HG03196 (cell line): ENCODE results near the gene RBM17.
"Not testable (repeated sequence)": the region's sequence is repeated elsewhere in the genome, so short reads cannot be mapped to it uniquely, and the experiment has no call there.

Experiments used
- ATAC-seq: cut with Tn5 transposase; IDR thresholded peaks from one replicate; pipeline ENCODE4 v1.9.1; 2021; ENCODE audit not compliant: unreplicated experiment

The RBM17 gene

DNA sequence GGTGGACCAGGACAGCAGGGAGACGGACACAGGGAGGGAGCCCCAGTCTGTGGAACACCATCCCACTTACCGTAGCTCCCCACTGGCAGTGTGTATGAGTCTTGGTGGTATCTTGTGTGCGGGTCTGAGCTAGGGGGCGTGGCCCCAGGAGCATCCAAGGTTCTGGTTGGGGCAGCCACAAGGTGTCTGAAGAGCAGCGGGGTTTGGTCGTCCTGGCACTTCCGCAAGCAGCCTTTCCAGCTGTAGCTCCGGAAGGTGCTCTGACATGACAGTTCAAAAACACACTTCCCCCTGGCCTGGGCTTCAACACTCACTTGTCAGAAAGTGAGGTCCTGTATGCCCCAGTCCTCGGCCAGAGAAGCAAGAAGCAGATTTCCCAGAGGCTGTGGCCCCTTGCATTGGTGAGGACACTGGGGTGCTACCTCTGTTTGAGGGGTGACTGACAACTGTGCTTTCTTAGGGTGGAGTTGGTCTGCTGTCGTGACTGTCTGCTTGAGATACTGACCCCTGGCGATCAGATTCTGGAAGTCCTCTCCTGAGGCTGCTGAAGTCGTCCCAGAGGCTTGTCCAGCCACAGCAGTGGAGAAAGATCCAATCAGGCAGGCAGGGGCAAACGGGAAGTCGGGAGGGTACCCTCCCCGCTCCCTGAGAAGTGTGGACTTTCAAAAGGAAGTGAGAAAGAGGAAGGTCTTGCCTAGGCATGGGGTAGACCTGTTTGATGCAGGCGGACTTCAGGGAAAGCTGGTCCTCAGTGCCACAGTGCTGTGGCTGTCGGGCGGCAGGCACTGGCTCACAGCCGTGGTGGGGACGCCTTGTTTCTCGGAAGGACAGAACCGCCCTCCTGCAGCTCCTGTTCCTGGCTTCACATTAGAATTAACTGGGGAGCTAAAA, 62.5 kb downstream of the RBM17 start:
- ATAC-seq: peak; percentile 68

DNA sequence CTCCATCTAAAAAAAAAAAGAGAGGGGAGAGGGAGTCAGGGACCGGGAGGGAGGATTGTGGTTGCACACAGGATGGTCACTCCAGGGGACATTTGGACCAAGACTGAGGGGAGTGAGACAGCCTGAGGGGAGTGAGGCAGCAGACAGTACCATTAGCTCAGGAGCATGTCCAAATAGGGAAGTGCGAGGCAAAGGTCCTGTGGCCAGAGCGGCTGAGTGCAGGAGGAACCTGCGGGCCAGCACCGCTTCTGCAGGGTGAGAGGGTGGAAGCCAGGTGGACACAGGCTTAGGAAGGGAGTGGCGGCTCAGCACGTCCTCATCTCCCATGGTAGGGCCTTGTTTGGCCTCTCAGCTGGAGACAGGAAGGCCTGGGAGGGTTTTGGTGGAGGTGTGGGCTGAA, 65.0 kb downstream of the RBM17 start:
- no peak for ATAC-seq

DNA sequence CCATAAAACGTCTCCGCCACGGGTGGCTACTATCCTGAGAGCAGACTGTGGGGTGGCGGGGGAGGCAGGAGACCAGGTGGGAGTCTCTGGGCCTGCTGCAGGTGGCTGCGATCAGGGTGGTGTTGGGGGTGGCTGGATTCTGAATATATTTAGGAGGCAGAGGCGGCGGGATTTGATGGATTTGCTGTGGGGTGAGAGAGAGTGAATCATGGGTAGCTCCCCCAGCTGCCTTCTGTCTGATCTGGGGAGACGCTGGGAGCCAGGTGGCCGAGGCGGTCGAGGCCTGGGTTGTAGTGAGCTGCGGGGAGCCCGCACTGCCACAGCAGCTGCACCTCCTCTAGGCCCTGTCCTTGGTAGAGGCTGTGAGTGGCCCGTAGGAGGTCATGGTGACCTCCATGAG, 65.7 kb downstream of the RBM17 start:
- no peak for ATAC-seq

DNA sequence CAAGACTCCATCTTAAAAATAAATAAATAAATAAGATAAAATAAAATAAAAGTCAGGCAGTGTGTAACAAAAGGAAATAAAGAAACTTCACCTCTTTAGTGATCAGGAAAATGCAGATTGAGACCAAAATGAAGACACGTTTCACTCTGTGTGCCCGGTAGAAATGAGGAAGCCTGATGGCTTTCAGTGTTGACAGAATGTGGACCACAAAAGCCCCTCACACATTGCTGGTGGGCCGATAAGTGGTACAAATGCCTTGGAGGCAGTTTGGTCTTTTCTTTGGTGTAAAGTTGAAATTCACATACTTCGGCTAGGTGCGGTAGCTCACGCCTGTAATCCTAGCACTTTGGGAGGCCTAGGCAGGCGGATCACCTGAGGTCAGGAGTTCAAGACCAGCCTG, 69.4 kb downstream of the RBM17 start:
- ATAC-seq: no peak

DNA sequence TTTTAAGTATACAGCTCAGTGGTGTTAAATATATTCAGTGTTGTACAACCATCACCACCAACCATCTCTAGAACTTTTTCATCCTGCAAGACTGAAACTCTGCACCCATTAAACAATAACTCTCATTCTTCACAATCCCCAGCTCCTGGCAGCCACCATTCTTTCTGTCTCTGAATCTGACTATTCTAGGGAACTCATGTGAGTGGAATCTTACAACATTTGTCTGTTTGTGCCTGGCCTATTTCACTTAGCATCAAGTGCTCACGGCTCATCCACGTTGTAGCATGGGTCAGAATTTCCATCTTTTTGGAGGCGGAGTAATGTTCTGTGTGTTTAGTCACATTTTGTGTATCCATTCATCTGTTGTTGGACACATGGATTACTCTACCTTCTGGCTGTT, 73.1 kb downstream of the RBM17 start:
- no peak for ATAC-seq

DNA sequence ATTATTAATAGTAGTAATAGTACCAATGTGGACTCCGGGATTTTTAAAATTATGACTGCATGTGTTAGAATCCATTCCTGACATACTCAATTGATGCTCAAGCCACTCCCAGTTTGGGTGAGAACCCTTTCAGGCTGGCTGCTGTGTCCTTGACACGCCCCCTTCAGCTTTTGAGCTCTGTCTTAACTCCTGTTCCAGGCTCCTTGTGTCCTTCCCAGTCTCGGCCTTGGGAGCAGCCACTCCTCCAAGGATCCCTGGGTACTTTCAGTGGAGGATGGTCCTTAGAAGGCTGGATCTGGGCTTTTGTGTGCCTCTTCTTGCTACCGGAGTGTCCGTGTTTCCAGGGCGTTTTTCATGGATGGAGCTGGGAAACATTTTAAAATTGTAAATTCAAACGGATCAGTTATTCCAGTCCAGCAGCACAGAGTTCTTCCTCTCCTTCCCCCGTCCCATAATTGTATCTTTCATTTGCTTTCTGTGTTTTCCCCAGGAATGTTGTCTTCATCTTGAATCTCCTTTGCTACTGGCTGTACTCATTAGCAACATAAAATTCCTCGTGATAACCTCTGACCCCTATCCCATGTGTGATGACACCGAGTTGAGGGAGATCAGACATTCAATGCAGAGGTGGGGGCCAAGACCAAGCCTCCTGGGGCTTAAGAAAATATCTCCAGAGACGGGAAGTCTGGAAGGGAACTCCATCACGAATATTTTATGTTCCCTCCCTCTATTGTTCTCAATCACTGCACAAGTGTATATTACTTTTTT, 73.9 kb downstream of the RBM17 start:
- no peak for ATAC-seq

DNA sequence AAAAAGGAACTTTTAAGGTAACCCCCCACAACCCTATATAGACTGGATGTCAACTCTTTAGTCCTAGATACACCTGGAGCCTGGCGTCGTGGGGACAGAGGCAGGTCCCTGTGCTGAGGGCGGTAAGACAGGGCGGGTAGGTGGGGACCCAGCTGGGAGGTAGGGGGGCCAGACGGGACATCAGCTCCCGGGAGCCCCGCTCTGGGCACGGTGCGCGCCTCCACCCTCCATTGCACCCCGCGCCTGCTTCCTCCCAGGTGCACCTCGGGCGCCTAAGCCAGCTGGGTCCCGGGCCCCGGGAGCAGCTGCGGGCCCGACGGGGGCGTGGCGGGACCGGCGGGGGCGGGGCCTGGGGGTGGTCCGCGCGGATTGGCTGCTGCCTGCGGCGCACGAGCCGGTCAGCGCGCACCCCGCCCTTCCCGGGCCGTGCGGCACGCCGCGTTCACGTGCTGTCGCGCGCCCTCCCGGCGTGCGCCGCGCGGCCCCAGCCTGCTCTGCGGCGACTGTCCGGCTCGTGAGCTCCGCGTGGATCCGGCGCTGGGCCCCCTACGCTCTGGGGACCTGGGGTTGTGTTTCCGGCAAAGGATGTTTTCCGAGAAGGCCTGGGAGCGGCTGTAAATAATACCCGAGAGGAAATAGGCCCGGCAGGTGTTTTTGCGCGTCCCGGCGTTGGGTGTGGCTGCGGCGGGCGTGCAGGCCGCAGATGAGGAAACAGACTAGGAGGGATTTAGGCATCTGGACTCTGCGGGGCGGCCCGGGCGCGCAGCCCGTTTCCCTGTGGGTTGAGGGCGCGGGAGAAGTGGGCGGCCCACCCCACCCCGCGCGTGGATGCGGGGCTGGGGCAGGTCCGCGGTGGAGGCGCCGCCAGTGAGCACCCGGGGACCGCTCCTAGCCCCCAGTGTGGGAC, 74.8 kb downstream of the RBM17 start:
- ATAC-seq: peak; percentile 93

DNA sequence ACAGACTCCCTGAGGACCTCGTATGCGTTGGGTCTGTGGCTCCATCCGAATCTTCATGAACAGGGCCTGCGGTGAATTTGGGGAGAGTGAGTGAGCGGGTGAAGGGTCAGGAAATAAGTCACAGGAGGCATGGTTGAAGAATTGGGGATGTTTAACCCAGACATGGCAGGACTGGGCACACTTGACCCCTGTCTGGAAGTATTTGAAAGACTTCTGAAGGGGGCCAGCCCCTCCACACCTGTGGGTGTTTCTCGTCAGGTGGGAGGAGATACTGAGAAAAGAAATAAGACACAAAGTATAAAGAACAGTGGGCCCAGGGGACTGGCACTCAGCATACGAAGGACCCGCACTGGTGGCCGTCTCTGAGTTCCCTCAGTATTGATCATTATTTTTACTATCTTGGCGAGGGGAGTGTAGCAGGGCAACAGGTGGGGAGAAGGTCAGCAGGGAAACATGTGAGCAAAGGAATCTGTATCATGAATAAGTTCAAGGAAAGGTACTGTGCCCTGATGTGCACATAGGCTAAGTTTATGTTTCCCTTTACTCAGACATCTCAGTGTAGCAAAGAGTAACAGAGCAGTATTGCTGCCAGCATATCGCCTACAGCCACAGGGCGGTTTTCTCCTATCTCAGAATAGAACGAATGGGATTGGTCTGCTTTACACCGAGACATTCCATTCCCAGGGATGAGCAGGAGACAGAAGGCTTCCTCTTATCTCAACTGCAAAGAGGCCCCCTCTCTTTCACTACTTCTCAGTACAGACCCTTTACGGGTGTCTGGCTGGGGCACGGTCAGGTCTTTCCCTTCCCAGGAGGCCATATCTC, 75.6 kb downstream of the RBM17 start:
- ATAC-seq: no peak

DNA sequence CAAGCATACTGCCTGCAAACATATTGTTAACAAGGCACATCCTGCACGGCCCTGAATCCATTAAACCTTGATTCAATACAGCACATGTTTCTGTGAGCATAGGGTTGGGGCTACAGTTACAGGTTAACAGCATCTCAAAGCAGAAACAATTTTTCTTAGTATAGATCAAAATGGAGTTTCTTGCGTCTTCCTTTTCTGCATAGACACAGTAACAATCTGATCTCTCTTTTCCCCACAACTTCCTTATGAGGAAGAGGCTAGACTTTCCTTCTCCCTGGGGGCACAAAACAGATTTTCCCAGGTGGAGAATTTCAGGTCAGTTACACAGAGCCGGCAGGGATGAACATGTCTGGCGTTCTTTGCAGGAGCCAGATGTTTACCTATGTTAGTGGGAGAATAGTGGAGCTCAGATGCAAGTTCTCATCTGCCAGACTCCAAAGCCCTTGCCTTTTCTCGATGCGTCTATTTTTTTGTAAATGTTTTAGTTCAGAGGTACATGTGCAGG, 76.4 kb downstream of the RBM17 start:
- ATAC-seq: no peak

DNA sequence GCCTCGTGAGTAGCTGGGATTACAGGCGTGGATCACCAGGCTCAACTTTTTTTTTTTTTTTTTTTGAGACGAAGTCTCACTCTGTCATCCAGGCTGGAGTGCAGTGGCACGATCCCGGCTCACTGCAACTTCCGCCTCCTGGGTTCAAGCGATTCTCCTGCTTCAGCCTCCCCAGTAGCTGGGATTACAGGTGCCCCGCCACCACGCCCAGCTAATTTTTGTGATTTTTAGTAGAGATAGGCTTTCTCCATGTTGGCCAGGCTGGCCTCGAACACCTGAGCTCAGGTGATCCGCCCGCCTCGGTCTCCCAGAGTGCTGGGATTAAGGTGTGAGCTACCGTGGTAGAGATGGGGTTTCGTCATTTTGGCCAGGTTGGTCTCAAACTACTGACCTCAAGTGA, 77.1 kb downstream of the RBM17 start:
- not testable (repeated sequence) for ATAC-seq
